K562 (cell line): ENCODE results near the gene TSPAN14. TPM values are rescaled to one million over a fixed set of nuclear protein-coding genes. Genes with fewer than 3 reads are reported as not detected.

Experiments used
- FOXM1 ChIP-seq, 2 experiments: fragments of 450-650 bp in 1 of 2; sonication (generic) in 1 of 2; formaldehyde crosslinking in 1 of 2; IDR thresholded peaks; 2 replicates each; pipeline versions ENCODE4 v1.6.1 to v1.9.0; 2017 to 2022; ENCODE audit warnings: low read depth in 2 of 2, mild to moderate bottlenecking in 2 of 2, missing genetic modification reagents in 1 of 2, moderate library complexity in 1 of 2
- HIVEP1 ChIP-seq: fragments of 250-450 bp; sonication (Bioruptor Pico); IDR thresholded peaks from 2 replicates; pipeline ENCODE4 v1.4.0; 2020; ENCODE audit warnings: mild to moderate bottlenecking
- MEF2A ChIP-seq: IDR thresholded peaks from 2 replicates; pipeline ENCODE4 v1.6.1; 2011; ENCODE audit warnings: low read depth, mild to moderate bottlenecking, low read length, moderate library complexity; ENCODE audit not compliant: control insufficient read depth
- MLLT1 ChIP-seq, 2 experiments: fragments of 450-650 bp; IDR thresholded peaks; 2 replicates each; pipeline ENCODE4 v1.6.1; 2016
- NR2C2 ChIP-seq, 2 experiments: fragments of 200-800 bp in 1 of 2; sonication (Bioruptor generic) in 1 of 2; sonication (generic) in 1 of 2; formaldehyde crosslinking in 1 of 2; IDR thresholded peaks; 2 replicates each; pipeline versions ENCODE4 v1.6.1 to v1.8.0; 2016 to 2022; ENCODE audit warnings: mild to moderate bottlenecking in 1 of 2, missing compliant biosample characterization in 1 of 2, missing genetic modification characterization in 1 of 2, missing genetic modification reagents in 1 of 2
- PHF8 ChIP-seq: fragments of 200-600 bp; sonication (generic); IDR thresholded peaks from 2 replicates; pipeline ENCODE4 v1.6.1; 2012; ENCODE audit warnings: mixed run types, mild to moderate bottlenecking, inconsistent platforms, low read length, moderate library complexity, borderline replicate concordance
- RBFOX2 ChIP-seq: fragments of 200-400 bp; formaldehyde crosslinking; IDR thresholded peaks from 2 replicates; pipeline ENCODE4 v1.6.1; 2017; ENCODE audit warnings: low read depth, mild to moderate bottlenecking, low read length, moderate library complexity
- TOE1 ChIP-seq, 2 experiments: fragments of 450-650 bp in 1 of 2; sonication (generic) in 1 of 2; formaldehyde crosslinking in 1 of 2; IDR thresholded peaks; 2 replicates each; pipeline versions ENCODE4 v1.7.1 to v1.8.0; 2016 to 2022; ENCODE audit warnings: borderline replicate concordance in 2 of 2, mild to moderate bottlenecking in 2 of 2, antibody characterized with exemption in 1 of 2, inconsistent platforms in 1 of 2, low read depth in 1 of 2, missing genetic modification reagents in 1 of 2, moderate library complexity in 1 of 2
- ZFX ChIP-seq: sonication (generic); formaldehyde crosslinking; IDR thresholded peaks from 2 replicates; pipeline ENCODE4 v1.8.0; 2022; ENCODE audit warnings: mild to moderate bottlenecking, missing genetic modification reagents, moderate library complexity
- polyA plus RNA-seq, 8 experiments: library from polyadenylated mRNA; depleted of rRNA in 4 of 8; stranded (reverse) in 5 of 8; unstranded in 3 of 8; fragments of >200 nt; fragmentation: Nextera tagmentation in 2 of 8; fragmentation: Illumina TruSeq in 1 of 8; extraction: Ambion mirVana in 2 of 8; extraction: Trizol in 1 of 8; gene quantifications; 2 replicates each; pipeline versions ENCODE4 v1.2.1 to v1.2.3, GENCODE V29; 2011 to 2014; ENCODE audit warnings: inconsistent platforms in 1 of 8, missing spikeins in 1 of 8
- total RNA-seq, 7 experiments: library from RNA; depleted of rRNA in 6 of 7; stranded (reverse); fragments of >200 nt in 6 of 7; fragmentation: Illumina TruSeq in 2 of 7; extraction: Trizol in 2 of 7; gene quantifications; 2 replicates each; pipeline versions ENCODE4 v1.2.1 to v1.2.3, GENCODE V29; 2011 to 2021; ENCODE audit warnings: low replicate concordance in 1 of 7
- TF ChIP-seq, protein P1 (sequence below), 2 experiments: fragments of 450-650 bp in 1 of 2; sonication (generic) in 1 of 2; formaldehyde crosslinking in 1 of 2; IDR thresholded peaks; 2 replicates each; pipeline versions ENCODE4 v1.7.1 to v1.9.0; 2016 to 2022; ENCODE audit warnings: inconsistent platforms in 1 of 2, mild to moderate bottlenecking in 1 of 2, missing genetic modification reagents in 1 of 2
- TF ChIP-seq, protein P2 (sequence below): sonication (generic); formaldehyde crosslinking; IDR thresholded peaks from 2 replicates; pipeline ENCODE4 v1.4.0; 2020; ENCODE audit warnings: mild to moderate bottlenecking, missing genetic modification reagents

TSPAN14 gene
- total and polyA plus RNA-seq, 9 of the 15 experiments (the other 6 are each of a cell fraction or from before 2014, with no cell fraction given), result 5.8 to 92.9 (median 23.3) TPM

GRCh38 chr10:80459047-80459865, 5.1 kb downstream of the TSPAN14 start (continued):
- TF ChIP-seq, protein P1, sequence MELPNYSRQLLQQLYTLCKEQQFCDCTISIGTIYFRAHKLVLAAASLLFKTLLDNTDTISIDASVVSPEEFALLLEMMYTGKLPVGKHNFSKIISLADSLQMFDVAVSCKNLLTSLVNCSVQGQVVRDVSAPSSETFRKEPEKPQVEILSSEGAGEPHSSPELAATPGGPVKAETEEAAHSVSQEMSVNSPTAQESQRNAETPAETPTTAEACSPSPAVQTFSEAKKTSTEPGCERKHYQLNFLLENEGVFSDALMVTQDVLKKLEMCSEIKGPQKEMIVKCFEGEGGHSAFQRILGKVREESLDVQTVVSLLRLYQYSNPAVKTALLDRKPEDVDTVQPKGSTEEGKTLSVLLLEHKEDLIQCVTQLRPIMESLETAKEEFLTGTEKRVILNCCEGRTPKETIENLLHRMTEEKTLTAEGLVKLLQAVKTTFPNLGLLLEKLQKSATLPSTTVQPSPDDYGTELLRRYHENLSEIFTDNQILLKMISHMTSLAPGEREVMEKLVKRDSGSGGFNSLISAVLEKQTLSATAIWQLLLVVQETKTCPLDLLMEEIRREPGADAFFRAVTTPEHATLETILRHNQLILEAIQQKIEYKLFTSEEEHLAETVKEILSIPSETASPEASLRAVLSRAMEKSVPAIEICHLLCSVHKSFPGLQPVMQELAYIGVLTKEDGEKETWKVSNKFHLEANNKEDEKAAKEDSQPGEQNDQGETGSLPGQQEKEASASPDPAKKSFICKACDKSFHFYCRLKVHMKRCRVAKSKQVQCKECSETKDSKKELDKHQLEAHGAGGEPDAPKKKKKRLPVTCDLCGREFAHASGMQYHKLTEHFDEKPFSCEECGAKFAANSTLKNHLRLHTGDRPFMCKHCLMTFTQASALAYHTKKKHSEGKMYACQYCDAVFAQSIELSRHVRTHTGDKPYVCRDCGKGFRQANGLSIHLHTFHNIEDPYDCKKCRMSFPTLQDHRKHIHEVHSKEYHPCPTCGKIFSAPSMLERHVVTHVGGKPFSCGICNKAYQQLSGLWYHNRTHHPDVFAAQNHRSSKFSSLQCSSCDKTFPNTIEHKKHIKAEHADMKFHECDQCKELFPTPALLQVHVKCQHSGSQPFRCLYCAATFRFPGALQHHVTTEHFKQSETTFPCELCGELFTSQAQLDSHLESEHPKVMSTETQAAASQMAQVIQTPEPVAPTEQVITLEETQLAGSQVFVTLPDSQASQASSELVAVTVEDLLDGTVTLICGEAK (IDR thresholded peaks at IDR 0.05), result no peak
- TF ChIP-seq, protein P1 (CRISPR knock-in tag; IDR thresholded peaks at IDR 0.05), result no peak
- no peak for TF ChIP-seq NR2C2 (CRISPR knock-in tag; IDR thresholded peaks at IDR 0.05)
- TF ChIP-seq NR2C2 (tag; IDR thresholded peaks at IDR 0.05), result 0 out of 2 replicates have a peak, but pooled peaks have one; percentile 34
- peak; percentile 58 for TF ChIP-seq RBFOX2
- TF ChIP-seq HIVEP1 (CRISPR knock-in tag), result no peak
- TF ChIP-seq PHF8, result no peak; the same call in 1 of the 2 replicates
- TF ChIP-seq ZFX (CRISPR knock-in tag), result peak; percentile 75
- TF ChIP-seq TOE1 (IDR thresholded peaks at IDR 0.05; ENCODE audit: borderline replicate concordance), result no peak
- no peak for TF ChIP-seq TOE1 (CRISPR knock-in tag; IDR thresholded peaks at IDR 0.05; ENCODE audit: borderline replicate concordance, low read depth)
- TF ChIP-seq, protein P2, sequence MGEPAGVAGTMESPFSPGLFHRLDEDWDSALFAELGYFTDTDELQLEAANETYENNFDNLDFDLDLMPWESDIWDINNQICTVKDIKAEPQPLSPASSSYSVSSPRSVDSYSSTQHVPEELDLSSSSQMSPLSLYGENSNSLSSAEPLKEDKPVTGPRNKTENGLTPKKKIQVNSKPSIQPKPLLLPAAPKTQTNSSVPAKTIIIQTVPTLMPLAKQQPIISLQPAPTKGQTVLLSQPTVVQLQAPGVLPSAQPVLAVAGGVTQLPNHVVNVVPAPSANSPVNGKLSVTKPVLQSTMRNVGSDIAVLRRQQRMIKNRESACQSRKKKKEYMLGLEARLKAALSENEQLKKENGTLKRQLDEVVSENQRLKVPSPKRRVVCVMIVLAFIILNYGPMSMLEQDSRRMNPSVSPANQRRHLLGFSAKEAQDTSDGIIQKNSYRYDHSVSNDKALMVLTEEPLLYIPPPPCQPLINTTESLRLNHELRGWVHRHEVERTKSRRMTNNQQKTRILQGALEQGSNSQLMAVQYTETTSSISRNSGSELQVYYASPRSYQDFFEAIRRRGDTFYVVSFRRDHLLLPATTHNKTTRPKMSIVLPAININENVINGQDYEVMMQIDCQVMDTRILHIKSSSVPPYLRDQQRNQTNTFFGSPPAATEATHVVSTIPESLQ, result no peak
- peak in 1 of 2 experiments; percentile 80; a peak in 2 of 4 replicates for TF ChIP-seq MLLT1 (IDR thresholded peaks at IDR 0.05)
- TF ChIP-seq MEF2A, result no peak
- TF ChIP-seq FOXM1 (IDR thresholded peaks at IDR 0.05; ENCODE audit: low read depth), result no peak
- no peak for TF ChIP-seq FOXM1 (CRISPR knock-in tag; IDR thresholded peaks at IDR 0.05; ENCODE audit: low read depth)
